Muscle layer of duodenum (tissue), 2 donors: ENCODE results near the gene ZG16B.

Source experiments
- H3K27ac ChIP-seq: one replicate; pipeline ENCODE4 v1.7.0; 2013; ENCODE audit warnings: mild to moderate bottlenecking, low read length
- H3K27me3 ChIP-seq: one replicate; pipeline ENCODE4 v1.7.0; 2013; ENCODE audit warnings: low read depth, mild to moderate bottlenecking, control low read depth, low read length
- H3K36me3 ChIP-seq, 2 donors: one replicate each; pipeline ENCODE4 v1.7.0; 2013; ENCODE audit warnings: low read length in 2 of 2, control low read depth in 1 of 2, mild to moderate bottlenecking in 1 of 2; ENCODE audit not compliant: insufficient read depth in 2 of 2, control insufficient read depth in 1 of 2
- H3K4me1 ChIP-seq, 2 donors: one replicate each; pipeline ENCODE4 v1.7.0; 2013; ENCODE audit warnings: low read length in 2 of 2, mild to moderate bottlenecking in 2 of 2, control low read depth in 1 of 2, moderate library complexity in 1 of 2; ENCODE audit not compliant: insufficient read depth in 2 of 2, control insufficient read depth in 1 of 2
- H3K4me3 ChIP-seq, 2 donors: one replicate each; pipeline ENCODE4 v1.7.0; 2013; ENCODE audit warnings: low read length in 2 of 2, low read depth in 1 of 2, mild to moderate bottlenecking in 1 of 2
- H3K9me3 ChIP-seq, 2 donors: one replicate each; pipeline ENCODE4 v1.7.0; 2013; ENCODE audit warnings: low read length in 2 of 2, control low read depth in 1 of 2, mild to moderate bottlenecking in 1 of 2; ENCODE audit not compliant: control insufficient read depth in 1 of 2
- donor health status: healthy.

Gene ZG16B

DNA sequence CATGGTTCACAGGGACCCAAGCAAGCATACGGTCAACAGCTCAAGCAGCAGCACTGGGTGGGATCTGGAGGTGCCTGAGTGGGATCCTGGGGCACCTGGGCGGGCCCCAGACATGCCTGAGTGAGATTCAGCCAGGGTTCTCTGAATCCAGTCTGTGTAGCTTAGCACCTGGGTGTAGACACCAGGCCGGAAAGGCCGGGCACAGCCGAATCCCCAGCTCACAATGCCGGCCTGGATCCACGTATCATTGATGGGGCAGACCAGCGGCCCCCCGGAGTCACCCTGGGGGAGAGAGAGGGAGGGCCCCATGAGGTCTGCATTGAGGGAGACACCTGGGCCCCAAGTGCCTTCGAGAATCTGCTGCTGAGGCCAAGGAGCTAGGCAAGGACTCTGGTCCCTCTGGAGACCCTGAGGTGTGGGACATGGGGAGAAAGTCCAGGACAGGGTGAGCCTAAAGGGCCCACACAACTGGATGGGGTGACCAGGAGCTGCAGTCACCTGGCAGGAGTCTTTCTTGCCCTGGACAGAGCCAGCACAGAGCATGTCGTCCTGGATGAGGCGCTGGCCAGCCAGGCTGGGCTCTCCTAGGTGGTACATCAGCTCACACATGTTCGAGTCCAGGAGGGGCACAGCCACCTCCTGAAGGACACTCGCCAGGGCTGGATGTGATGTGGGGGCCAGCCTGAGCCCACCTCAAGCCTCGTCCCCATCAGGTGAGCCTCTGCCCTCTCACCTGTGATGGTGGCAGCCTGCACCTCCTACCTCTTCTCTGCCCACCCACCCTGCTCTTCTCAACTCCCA lies 9.7 kb downstream of the ZG16B start:
- H3K9me3 ChIP-seq, result no peaks in the 10 kb centered on the region
- no peaks in the 10 kb centered on the region for H3K27me3 ChIP-seq
- no peaks in the 10 kb centered on the region for H3K36me3 ChIP-seq
- no peak overlapping the region for H3K4me3 ChIP-seq
- no peaks in the 10 kb centered on the region for H3K4me1 ChIP-seq
- H3K27ac ChIP-seq, result no peak overlapping the region

DNA sequence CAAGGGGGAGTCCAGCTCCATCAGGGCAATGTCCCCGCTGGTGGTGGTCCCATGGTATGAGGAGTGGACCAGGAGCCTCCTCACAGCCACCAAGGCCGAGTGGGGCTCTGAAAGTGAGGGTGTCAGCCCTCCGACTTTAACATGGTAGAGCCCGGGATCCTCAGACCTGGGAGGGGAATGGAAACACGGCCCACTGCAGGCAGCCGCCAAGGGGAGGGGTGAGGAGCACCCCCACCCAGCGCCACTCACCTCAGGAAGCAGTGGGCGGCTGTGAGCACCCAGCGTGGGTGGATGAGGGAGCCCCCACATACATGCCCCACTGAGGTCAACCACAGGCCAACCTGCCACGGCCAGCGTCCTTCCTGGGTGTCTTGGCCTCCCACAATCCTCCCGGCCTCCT lies 10.8 kb downstream of the ZG16B start:
- Histone ChIP-seq H3K4me1 (no peaks in the 10 kb centered on the region), H3K9me3 (no peaks in the 10 kb centered on the region), H3K36me3 (no peaks in the 10 kb centered on the region), H3K27me3 (no peaks in the 10 kb centered on the region), H3K27ac (no peak overlapping the region), H3K4me3 (no peak overlapping the region)

DNA sequence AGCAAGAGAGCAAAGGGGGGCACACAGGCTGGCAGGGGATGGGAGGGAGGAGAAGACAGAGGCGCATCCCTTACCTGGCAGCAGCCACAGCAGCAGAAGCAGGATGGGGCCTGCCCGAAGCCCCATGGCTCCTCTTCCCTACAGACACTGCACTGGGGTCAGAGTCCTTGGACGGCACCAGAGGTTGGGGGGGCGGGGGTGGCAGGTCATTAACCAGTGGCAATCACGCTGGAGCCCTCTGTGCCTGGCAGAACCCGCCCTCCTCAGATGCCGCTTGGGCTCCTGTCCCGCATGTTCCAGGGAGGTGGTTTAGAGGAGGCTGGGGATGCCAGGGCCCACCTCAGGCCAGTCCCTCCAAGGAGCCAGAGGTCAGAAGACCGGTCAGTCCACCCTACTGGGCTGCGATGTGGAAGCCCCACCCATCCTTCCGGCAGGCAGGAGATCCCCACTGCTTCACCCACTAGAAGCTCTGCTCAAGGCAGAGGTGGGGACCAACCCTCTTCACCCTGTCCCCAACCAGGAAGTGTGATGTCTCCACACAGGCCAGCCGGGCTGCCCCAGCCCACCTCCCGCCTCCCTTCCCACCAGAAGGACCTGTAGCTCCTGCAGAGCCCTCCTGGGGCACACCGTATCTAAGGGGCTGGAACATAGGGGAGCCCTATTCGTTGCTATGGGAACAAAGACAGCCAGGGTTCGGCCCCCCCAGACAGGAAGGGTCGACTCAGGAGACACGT lies 11.7 kb downstream of the ZG16B start:
- H3K27me3 ChIP-seq, result no peaks in the 10 kb centered on the region
- H3K9me3 ChIP-seq, result no peaks in the 10 kb centered on the region
- H3K4me1 ChIP-seq, result no peaks in the 10 kb centered on the region
- H3K4me3 ChIP-seq, result peak overlapping the region in 1 of 2 donors; percentile 16
- H3K27ac ChIP-seq, result no peak overlapping the region
- no peaks in the 10 kb centered on the region for H3K36me3 ChIP-seq

DNA sequence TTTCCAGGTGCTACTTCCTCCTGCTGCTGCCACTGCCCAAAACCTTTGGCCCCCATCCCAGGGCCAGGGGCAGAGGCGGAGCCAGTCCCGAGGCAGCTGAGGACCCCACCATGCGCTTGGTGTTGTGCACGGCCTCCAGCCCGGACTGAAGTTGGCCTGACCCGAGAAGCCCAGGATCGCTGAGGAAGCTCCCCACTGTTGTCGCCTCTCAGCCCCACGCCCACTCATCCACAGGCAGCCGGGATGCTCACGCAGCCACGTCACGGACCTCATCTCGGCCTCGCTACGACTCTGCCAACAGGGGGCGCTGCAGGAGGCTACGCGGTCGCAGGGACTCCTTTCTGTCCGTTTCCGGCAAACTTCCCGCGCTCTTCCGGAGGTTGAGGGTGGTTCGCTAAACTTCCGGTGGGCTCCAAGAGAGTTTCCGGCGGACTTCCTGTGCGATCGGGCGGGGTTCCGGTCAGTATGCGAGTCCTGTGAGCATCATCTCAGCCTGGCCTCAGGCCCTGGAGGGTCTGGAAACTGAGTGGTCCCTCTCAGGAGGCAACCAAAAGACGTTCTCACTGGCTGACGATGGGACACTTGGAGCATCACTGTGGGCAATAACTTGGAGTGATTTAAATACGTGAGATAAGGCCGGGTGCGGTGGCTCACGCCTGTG lies 12.4 kb downstream of the ZG16B start:
- Histone ChIP-seq H3K36me3 (no peaks in the 10 kb centered on the region), H3K27ac (no peak overlapping the region), H3K4me3 (peak overlapping the region in 1 of 2 donors; percentile 16), H3K27me3 (no peaks in the 10 kb centered on the region), H3K9me3 (no peaks in the 10 kb centered on the region), H3K4me1 (no peaks in the 10 kb centered on the region)

DNA sequence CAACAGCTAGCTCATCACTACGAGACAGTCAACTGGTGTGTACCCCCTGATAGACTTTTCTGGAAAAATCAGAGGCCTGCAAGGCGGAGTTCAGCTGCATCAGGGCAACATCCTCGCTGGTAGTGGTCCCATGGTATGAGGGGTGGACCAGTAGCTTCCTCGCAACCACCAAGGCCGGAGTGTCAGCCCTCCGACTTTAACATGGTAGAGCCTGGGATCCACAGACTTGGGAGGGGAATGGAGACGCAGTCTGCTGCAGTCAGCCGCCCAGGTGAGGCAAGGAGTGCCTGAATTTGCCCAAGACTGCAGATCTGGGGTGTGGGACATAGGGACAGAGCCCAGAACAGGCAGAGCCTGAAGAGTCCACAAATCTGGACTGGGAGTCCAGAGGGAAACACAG lies 13.4 kb downstream of the ZG16B start:
- Histone ChIP-seq H3K9me3 (no peaks in the 10 kb centered on the region), H3K36me3 (no peaks in the 10 kb centered on the region), H3K27ac (no peak overlapping the region), H3K27me3 (no peaks in the 10 kb centered on the region), H3K4me1 (no peaks in the 10 kb centered on the region), H3K4me3 (no peak overlapping the region)

DNA sequence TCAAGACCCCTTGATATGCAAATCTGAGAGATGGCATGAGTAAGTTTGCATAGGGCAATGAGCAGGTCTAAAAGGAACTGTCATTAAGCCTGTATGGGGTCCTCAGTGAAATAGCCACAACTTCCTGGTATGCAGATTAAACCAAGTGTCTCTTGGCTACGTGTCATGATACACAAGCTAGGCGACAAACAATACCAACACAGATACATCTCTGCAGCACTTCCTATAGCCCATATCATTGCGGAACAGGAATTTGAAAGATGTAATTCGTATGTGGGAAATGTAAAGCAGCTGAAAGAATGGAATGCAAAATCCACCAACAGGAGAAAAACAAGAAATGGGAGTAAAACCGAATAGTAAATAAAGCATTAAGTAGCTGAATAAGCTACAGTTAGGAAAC lies 15.0 kb downstream of the ZG16B start:
- H3K4me1 ChIP-seq, result no peaks in the 10 kb centered on the region
- H3K9me3 ChIP-seq, result no peaks in the 10 kb centered on the region
- no peaks in the 10 kb centered on the region for H3K36me3 ChIP-seq
- H3K4me3 ChIP-seq, result no peak overlapping the region
- no peak overlapping the region for H3K27ac ChIP-seq
- H3K27me3 ChIP-seq, result no peaks in the 10 kb centered on the region

DNA sequence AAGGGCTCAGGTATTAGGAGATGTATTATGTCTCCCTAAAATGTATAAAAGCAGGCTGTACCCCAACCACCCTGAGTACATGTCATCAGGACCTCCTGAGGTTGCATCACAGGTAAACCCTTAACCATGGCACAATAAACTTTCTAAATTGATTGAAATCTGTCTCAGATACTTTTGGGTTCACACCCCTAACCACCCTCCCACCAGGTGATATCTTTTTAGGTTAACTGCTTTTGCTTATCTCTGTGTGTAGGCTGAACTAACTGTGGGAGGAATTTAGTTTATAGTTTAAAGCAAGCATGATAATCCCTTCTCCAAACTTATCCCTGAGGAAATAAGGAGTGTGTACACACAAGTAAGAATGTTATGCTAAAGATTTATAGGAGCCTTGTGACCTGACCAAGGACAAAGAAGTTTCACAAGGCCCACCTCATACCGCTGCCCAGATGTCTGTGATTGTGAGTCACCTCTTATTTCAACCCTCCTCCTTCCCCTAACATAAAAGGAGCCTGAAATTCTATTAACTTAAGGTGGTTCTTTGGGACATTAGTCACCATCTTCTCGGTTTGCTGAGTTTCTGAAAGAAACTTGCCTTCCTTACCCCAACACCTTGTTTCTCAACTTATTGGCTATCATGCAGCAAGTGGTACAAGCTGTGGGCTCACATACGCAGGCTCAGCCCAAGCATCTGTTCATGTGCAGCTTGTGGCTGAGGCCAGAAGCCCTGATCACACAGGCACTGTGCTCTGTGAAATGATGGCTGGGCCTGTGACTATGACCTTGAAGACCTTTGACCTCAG lies 16.6 kb downstream of the ZG16B start:
- peaks cover 2% of the 10 kb centered on the region for H3K27me3 ChIP-seq
- no peaks in the 10 kb centered on the region for H3K4me1 ChIP-seq
- H3K4me3 ChIP-seq, result no peak overlapping the region
- no peaks in the 10 kb centered on the region for H3K9me3 ChIP-seq
- no peak overlapping the region for H3K27ac ChIP-seq
- H3K36me3 ChIP-seq, result no peaks in the 10 kb centered on the region

DNA sequence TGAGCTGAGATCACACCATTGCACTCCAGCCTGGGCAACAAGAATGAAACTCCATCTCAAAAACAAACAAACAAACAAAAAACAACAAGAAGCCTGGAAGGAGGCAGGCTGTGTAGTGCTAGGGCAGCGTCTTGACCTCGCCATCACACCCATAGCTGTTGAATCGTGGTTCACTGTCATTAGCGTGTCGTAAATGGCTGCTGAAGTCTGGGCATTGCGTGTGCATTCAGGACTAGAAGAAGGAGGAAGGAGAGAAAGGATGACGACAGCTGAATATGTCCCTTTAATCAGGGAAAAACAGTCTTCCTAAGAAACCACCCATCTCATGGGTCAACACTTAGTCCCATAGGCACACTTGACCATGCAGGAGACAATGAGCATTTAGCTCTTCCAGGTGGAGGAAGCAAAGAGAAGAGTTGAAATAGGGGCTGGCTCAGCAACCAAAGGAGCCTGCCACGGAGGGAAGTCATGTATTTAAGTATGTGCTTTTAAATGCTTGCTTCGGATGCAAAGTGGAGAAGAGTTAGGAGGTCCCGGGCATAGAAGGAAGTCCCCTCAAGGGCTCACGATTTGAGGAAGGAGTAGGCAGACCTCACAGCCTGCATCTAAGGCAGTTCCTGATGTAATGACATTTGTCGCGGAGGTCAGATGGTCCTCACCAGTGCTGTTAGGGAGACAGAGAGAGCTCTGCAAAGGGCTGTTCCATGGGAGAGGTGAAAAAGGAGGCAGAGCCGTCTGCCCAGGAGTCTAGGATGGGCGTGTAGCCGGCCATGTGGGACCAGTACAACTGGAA lies 19.0 kb downstream of the ZG16B start:
- no peaks in the 10 kb centered on the region for H3K36me3 ChIP-seq
- H3K4me3 ChIP-seq, result no peak overlapping the region
- no peaks in the 10 kb centered on the region for H3K4me1 ChIP-seq
- peaks cover 0 to 1% of the 10 kb centered on the region in 2 donors for H3K9me3 ChIP-seq
- H3K27me3 ChIP-seq, result peaks cover 5% of the 10 kb centered on the region
- H3K27ac ChIP-seq, result no peak overlapping the region

DNA sequence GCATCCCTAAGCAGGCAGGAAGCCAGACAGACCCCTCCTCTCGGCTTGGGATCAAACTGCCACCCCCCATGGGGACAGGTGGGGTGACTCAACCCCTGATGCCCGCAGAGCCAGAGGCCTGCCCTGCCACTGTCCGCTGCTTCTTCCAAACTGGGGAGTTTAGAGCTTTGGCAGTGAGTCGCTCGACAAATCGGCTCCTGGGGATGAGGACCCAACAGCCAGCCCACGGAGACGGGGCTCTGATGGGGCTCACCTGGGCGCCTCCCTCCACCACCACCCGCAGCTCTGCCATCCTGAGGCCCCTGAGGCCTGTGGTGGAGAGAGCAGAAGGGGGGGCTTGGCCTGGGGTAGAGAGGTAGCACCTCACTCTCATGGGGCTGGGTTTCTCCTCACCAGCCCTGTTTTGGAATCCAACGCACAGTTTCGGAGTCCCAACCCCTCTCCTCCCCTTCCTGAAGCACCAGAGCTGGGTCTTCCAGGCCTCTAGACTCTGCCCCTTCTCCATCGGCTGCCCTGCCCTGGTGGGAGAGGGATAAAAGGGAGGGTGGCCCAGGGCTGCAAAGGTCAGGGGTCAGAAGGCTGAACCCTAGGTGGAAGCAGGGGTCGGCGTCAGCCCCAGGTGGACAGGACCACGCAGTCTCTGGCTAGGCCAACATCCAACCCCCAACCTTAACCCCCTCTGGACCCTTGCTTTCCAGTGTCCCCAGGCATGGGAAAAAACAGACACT lies 22.1 kb downstream of the ZG16B start:
- Histone ChIP-seq H3K36me3 (no peaks in the 10 kb centered on the region), H3K4me3 (no peak overlapping the region), H3K9me3 (peaks cover 5 to 9% of the 10 kb centered on the region in 2 donors), H3K4me1 (no peaks in the 10 kb centered on the region), H3K27ac (no peak overlapping the region), H3K27me3 (peaks cover 5% of the 10 kb centered on the region)
